ENCODE measurements around the gene ZNF287.

ZNF287 gene

DNA sequence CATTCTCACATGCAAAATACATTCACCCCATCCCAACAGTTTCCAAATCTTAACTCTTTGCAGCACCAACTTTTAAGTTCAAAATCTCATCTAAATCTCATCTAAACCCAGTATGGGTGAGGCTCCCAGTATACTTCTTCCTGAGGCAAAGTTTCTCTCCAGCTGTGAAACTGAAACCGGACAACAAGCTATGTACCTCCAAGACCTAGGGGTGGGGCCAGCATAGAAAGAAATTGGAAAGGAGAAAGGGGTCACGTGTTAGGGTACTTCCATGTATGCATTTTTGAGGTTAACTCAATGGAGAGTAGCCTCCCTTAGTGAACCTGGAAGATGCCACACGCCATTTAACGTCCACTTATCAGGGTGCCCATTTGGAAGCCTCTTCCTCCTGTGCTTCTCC lies 53.1 kb downstream of the ZNF287 start:
- FAIRE-seq, result no peak

DNA sequence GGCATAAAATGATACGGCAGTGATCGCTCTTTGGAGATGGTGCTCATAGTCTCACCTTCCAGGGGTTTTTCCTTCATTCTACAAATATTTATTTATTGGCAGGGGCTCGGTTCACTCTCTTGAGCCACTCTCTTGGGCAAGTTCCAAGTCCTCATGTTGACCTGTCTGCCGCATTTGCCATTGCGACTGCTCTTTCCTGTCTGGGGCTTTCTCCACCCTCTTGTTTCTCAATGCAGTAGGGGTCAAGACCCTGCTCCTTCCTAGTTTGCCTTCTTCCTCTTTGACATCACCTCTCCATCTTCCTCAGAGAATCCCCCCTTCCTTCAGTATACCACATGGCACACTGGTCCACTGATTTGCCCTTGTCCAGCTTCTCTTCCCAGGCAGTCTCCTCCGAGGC lies 55.1 kb downstream of the ZNF287 start:
- no peak for FAIRE-seq

DNA sequence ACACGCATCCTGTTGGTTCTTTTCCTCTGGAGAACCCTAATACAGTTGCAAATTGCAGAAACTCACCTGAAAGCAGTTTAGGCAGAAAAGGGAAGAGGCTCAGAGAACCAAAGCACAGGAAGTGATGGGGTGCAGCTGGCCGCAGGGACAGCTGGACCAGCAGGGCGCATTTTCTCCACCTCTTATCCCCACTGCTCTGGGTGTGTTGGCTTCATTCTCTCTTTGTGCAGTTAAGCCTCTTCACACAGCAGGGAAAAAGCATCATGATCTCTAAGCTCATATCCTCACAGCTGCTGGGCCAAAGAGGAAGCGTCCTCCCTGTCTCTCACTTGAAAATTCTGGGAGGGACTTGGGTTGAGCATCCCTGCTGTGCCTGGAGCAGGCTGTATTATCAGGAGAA lies 57.0 kb downstream of the ZNF287 start:
- no peak for FAIRE-seq

DNA sequence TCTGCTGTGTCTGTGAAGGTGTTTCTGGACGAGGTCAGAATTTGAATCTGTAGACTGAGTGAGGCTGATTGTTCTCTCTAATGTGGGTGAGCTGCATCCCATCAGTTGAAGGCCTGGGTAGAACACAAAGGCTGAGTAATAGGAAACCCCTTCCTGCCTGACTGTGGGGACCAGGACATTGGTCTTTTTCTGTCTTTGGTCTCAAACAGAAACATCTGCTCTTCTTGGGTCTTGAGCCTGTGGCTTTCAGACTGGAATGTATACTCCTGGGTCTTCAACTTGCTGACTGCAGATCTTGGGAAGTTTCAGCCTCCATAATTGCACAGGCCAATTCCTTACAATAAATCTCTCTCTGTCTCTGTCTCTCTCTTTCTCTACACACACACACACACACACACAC lies 57.4 kb downstream of the ZNF287 start:
- no peak for FAIRE-seq

DNA sequence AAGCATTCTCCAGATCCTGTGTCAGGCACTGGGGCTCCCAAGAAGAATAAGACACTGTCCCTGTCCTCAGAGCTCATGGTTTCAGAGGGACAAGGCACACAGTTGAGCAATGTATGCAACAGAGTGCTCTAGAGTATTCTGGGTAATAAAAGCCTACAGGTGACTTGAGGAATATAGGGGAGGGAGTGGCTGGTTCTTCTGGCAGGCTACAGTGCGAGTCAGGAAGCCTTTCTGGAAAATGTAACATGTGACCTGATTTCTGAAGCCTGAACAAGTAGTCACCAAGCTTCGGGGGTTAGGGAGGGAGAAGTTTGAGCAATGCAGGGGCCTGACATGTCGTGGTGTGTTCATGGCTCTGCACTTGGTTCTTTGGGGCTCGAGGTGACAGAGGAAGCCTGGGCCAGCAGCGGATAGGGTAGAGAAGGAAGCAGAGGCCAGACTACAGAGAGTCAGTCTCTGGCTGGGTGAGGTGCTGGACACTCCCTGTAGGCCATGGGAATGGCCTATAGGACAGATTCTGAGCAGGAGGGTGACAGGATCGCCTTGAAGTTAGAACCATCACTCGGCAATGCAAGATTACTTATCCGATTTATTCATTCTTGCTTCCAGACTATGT lies 61.0 kb downstream of the ZNF287 start:
- FAIRE-seq, result no peak

DNA sequence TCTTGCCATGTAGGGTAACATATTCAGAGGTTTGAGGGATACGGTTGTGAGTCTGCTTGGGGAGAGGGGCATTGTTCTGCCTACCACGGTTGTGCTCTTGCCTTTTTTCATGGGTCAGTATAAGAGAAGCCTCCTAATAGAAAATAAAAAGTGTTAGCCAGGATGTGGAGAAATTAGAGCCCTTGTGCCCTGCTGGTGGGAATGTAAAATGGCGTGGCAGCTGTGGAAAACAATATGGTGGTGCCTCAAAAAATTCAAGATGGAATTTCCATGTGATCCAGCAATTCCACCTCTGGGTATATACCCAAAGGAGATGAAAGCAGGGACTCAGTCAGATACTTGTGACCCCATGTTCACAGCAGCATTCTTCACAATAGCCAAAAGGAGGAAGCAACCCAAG lies 62.8 kb downstream of the ZNF287 start:
- FAIRE-seq, result no peak

DNA sequence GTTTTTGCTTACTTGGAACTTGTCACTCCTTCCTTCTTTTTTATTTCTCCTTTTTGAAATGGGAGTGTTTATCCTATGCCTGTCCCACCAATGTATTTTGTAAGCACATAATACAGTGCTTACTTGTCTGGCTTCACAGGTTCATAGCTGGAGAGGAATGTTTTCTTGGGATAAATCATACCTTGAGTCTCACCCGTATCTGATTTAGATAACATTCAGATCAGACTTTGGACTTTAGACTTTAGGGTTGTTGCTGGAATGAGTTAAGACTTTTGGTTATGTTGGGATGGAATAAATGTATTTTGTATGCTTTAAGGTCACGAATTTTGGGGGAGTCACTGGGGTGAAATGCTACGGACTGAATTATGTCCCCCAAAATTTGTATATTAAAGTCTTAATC lies 64.0 kb downstream of the ZNF287 start:
- FAIRE-seq, result no peak
